SK-N-MC (cell line): ENCODE measurements around the gene LASP1.

Experiments used
- DNase-seq: peaks from one replicate; pipeline ENCODE4 v3.0.0-alpha.2; 2011; ENCODE audit warnings: low read depth, low spot score
- H3K27ac ChIP-seq: fragments of 200-600 bp; sonication (generic); 2 replicates; pipeline ENCODE4 v1.5.1; 2016; ENCODE audit warnings: mixed run types
- H3K36me3 ChIP-seq: fragments of 200-600 bp; sonication (generic); 2 replicates; pipeline ENCODE4 v1.6.1; 2017; ENCODE audit warnings: antibody characterized with exemption, low read length, mixed read lengths; ENCODE audit not compliant: insufficient read depth
- H3K4me3 ChIP-seq: fragments of 200-600 bp; sonication (generic); 2 replicates; pipeline ENCODE4 v1.5.1; 2016
- H3K9ac ChIP-seq: fragments of 200-600 bp; sonication (generic); 2 replicates; pipeline ENCODE4 v1.8.0; 2017; ENCODE audit warnings: mixed run types, mixed read lengths; ENCODE audit not compliant: insufficient read length
- H3K9me3 ChIP-seq: fragments of 200-600 bp; sonication (generic); 2 replicates; pipeline ENCODE4 v1.6.1; 2017; ENCODE audit warnings: low read depth, mild to moderate bottlenecking, antibody characterized with exemption, low read length, moderate library complexity, mixed read lengths
- EZH2 ChIP-seq: fragments of 200-600 bp; sonication (generic); IDR thresholded peaks from one replicate; pipeline ENCODE4 v1.6.1; 2017; ENCODE audit warnings: antibody characterized with exemption
- FOXP2 ChIP-seq: optimal IDR thresholded peaks from 2 replicates; pipeline ENCODE3; 2011; ENCODE audit warnings: mild to moderate bottlenecking, moderate library complexity; ENCODE audit not compliant: insufficient read depth; ENCODE audit errors: extremely low read length, control extremely low read depth
- POLR2AphosphoS5 ChIP-seq: IDR thresholded peaks from 2 replicates; pipeline ENCODE4 v1.6.1; 2012; ENCODE audit warnings: mild to moderate bottlenecking, low read depth, low read length, borderline replicate concordance

Gene LASP1

GRCh38 chr17:38958326-38958725 is 88.5 kb downstream of the LASP1 start:
- TF ChIP-seq EZH2 (no peak), POLR2AphosphoS5 (no peak), FOXP2 (no peak)
- Histone ChIP-seq H3K36me3 (no peaks in the 10 kb centered on the region), H3K9ac (no peak overlapping the region), H3K4me3 (no peak overlapping the region), H3K27ac (peak overlapping the region; percentile 44; the same call in 1 of the 2 replicates), H3K9me3 (no peaks in the 10 kb centered on the region)
- no peak for DNase-seq

DNA sequence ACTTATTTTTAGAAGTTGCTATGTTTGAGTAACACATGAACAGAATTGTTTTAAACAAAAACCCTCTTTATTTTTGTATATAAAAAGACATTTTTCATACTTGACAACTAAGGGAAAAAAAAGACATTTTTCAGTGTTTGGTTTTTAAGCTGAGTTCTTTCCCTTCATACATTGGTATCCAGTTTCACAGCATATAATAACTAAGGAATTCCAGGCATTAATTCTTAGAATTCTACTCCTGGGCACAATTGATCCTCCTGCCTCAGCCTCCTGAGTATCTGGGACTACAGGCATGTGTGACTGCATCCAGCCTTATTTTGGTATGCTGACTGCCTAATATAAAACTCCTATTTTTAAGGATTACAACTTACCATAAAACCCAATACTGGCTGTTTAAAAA is 88.9 kb downstream of the LASP1 start:
- Histone ChIP-seq H3K9me3 (no peaks in the 10 kb centered on the region), H3K9ac (no peak overlapping the region), H3K27ac (peak overlapping the region; percentile 44; the same call in 1 of the 2 replicates), H3K36me3 (no peaks in the 10 kb centered on the region), H3K4me3 (no peak overlapping the region)
- no peak for TF ChIP-seq POLR2AphosphoS5
- no peak for TF ChIP-seq EZH2
- TF ChIP-seq FOXP2, result no peak
- no peak for DNase-seq

- DNase-seq, result no peak
Observed at GRCh38 chr17:38959508-38959907, 89.7 kb downstream of the LASP1 start.

GRCh38 chr17:38960402-38960801 is 90.5 kb downstream of the LASP1 start:
- DNase-seq, result no peak
- Histone ChIP-seq H3K36me3 (no peaks in the 10 kb centered on the region), H3K9ac (no peak overlapping the region), H3K9me3 (no peaks in the 10 kb centered on the region), H3K27ac (no peak overlapping the region), H3K4me3 (no peak overlapping the region)
- TF ChIP-seq POLR2AphosphoS5 (no peak), EZH2 (no peak), FOXP2 (no peak)

More at GRCh38 chr17:38959508-38959907, 89.7 kb downstream of the LASP1 start:
- Histone ChIP-seq H3K9me3 (no peaks in the 10 kb centered on the region), H3K36me3 (no peaks in the 10 kb centered on the region), H3K27ac (no peak overlapping the region), H3K9ac (no peak overlapping the region), H3K4me3 (no peak overlapping the region)
- no peak for TF ChIP-seq EZH2
- TF ChIP-seq POLR2AphosphoS5, result no peak
- TF ChIP-seq FOXP2, result no peak

DNA sequence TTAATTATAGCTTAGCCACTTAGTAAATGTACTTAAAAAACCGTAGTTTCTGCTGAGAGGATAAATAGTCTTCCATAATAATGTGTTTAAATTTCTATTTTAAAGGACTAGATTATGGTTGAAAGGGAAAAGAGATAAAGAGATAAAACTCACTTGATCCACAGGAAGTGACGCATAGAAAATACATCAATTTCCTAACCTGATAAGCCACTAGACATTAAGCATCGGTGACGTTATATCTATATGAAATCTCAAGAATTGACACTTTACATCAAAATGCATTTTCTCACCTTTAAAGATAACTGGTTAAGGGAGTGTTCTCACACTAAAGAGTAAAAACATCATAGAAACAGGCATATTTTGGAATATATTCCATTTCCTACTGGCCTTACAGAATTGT is 91.6 kb downstream of the LASP1 start:
- no peak overlapping the region for H3K27ac ChIP-seq
- no peak for DNase-seq
- no peak overlapping the region for H3K9ac ChIP-seq
- no peaks in the 10 kb centered on the region for H3K36me3 ChIP-seq
- H3K4me3 ChIP-seq, result no peak overlapping the region
- H3K9me3 ChIP-seq, result no peaks in the 10 kb centered on the region
- no peak for TF ChIP-seq FOXP2
- TF ChIP-seq EZH2, result no peak
- TF ChIP-seq POLR2AphosphoS5, result no peak

DNA sequence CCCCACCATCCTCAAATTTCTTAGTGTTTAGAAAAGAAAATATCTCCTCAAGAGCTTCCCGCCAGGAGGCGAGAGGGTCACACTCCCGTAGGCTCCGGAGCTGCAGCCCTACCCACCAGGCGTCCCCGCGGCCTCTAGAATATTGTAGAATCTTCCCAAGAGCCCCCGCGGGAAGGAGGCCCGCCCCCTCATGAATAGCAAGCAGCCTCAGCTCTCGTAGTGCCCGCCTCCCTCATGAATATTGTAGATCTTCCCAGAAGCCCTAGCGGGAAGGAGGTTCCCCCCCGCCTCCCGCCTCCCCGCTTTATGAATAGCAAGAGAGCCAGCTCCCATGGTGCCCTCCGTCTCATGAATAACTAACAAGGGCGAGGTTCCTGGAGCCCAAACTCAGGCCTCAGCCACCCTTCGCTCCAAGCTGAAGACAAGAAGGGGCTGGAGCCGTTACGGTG is 97.5 kb downstream of the LASP1 start, which contains the start of gene FBXO47:
Gene FBXO47 (minus strand): TSS at position 114 of the 449 bp plus-strand sequence. CDS start 4,378 bp downstream, outside the sequence.
- H3K27ac ChIP-seq, result no peak within 1 kb of the TSS
- H3K9ac ChIP-seq, result no peak within 1 kb of the TSS
- no peaks in the 10 kb centered on the region for H3K36me3 ChIP-seq
- no peaks in the 10 kb centered on the region for H3K9me3 ChIP-seq
- no peak within 1 kb of the TSS for H3K4me3 ChIP-seq
- no peak for DNase-seq
- no peak for TF ChIP-seq FOXP2
- no peak for TF ChIP-seq POLR2AphosphoS5
- no peak for TF ChIP-seq EZH2

DNA sequence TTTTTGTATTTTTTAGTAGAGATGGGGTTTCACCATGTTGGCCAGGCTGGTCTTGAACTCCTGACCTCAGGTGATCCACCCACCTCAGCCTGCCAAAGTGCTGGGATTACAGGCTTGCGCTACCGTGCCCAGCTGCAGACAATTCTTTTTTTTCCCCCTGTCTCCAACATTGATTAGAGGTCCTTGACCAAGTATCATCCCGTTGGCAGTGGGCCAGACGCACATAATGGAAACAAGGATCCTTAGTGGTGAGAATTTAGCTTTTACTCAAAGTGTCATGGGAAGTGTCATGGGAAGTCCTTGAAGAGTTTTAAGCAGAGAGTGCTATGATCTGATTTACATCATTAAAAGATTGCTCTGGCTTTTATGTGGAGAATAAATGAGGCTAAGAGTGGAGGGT is 99.4 kb downstream of the LASP1 start:
- Histone ChIP-seq H3K36me3 (no peaks in the 10 kb centered on the region), H3K27ac (no peak overlapping the region), H3K9ac (no peak overlapping the region), H3K4me3 (no peak overlapping the region), H3K9me3 (no peaks in the 10 kb centered on the region)
- no peak for DNase-seq
- no peak for TF ChIP-seq POLR2AphosphoS5
- no peak for TF ChIP-seq EZH2
- no peak for TF ChIP-seq FOXP2

DNA sequence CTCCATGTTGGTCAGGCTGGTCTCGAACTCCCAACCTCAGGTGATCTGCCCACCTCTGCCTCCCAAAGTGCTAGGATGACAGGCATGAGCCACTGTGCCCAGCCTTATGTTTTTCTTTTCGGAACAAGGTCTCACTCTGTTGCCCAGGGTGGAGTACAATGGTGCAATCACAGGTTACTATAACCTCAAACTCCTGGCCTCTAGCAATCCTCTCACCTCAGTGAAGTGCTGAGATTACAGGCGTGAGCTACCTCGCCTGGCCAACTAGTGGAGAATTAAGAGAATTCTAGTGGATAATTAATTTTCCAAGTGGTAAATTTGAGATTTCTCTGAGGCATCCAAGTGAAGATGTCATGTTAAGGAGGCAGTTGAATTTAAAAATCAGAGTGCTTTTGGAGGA is 100.3 kb downstream of the LASP1 start:
- Histone ChIP-seq H3K9ac (no peak overlapping the region), H3K36me3 (no peaks in the 10 kb centered on the region), H3K4me3 (no peak overlapping the region), H3K27ac (no peak overlapping the region), H3K9me3 (no peaks in the 10 kb centered on the region)
- TF ChIP-seq POLR2AphosphoS5 (no peak), FOXP2 (no peak), EZH2 (no peak)
- no peak for DNase-seq

DNA sequence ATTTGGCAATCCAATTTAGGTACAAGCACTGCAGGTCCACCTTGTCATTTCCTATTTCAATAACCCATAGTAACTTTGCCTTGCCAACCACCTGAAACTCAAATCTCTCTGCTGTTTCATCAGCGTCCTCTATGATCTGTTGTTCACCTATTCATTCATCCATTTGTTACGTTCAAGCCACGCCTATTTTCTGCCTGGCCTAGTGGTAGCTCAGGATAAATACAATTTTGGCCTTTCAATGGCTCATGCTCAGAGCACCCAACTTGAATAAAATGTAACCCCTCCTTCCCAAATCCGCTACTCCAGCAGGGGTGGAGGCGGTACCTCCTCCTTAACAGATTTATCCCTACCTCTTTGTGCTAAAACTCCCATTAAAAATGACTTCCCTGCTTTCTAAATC is 100.9 kb downstream of the LASP1 start:
- H3K36me3 ChIP-seq, result no peaks in the 10 kb centered on the region
- TF ChIP-seq FOXP2, result no peak
- TF ChIP-seq POLR2AphosphoS5, result no peak
- no peak for TF ChIP-seq EZH2
- no peaks in the 10 kb centered on the region for H3K9me3 ChIP-seq
- no peak overlapping the region for H3K27ac ChIP-seq
- DNase-seq, result no peak
- no peak overlapping the region for H3K9ac ChIP-seq
- no peak overlapping the region for H3K4me3 ChIP-seq
